MM.1S (cell line): ENCODE measurements around the gene BPIFB3.

Experiments
- DNase-seq: peaks from one replicate; pipeline ENCODE4 v3.0.0-alpha.2; 2015
- H2AFZ ChIP-seq: fragments of 300-600 bp; sonication (generic); 2 replicates; pipeline ENCODE4 v1.6.0; 2016; ENCODE audit warnings: antibody characterized with exemption, low read length
- H3F3A ChIP-seq: fragments of 300-600 bp; sonication (generic); 2 replicates; pipeline ENCODE4 v1.6.1; 2016; ENCODE audit warnings: mild to moderate bottlenecking, antibody characterized with exemption, low read length, moderate library complexity, mixed read lengths; ENCODE audit not compliant: insufficient read depth
- H3K27ac ChIP-seq: fragments of 300-600 bp; sonication (generic); 2 replicates; pipeline ENCODE4 v1.5.1; 2016; ENCODE audit warnings: mild to moderate bottlenecking, low read length
- H3K27me3 ChIP-seq: fragments of 300-600 bp; sonication (generic); replicated peaks from 2 replicates; pipeline ENCODE4 v1.6.0; 2016; ENCODE audit warnings: low read length; ENCODE audit not compliant: insufficient read depth
- H3K36me3 ChIP-seq: fragments of 300-600 bp; sonication (generic); replicated peaks from 2 replicates; pipeline ENCODE4 v1.6.1; 2016; ENCODE audit warnings: mild to moderate bottlenecking, low read length, mixed read lengths; ENCODE audit not compliant: insufficient read depth
- H3K4me1 ChIP-seq: fragments of 300-600 bp; sonication (generic); 2 replicates; pipeline ENCODE4 v1.6.1; 2016; ENCODE audit warnings: low read length, mixed read lengths
- H3K4me2 ChIP-seq: fragments of 300-600 bp; sonication (generic); 2 replicates; pipeline ENCODE4 v1.6.0; 2016; ENCODE audit warnings: low read depth, low read length
- H3K4me3 ChIP-seq: fragments of 300-600 bp; sonication (generic); 2 replicates; pipeline ENCODE4 v1.5.1; 2016; ENCODE audit warnings: low read length, mixed read lengths
- H3K79me2 ChIP-seq: fragments of 300-600 bp; sonication (generic); 2 replicates; pipeline ENCODE4 v1.6.1; 2016; ENCODE audit warnings: mixed run types, low read length, mixed read lengths
- H3K9ac ChIP-seq: fragments of 300-600 bp; sonication (generic); 2 replicates; pipeline ENCODE4 v1.6.1; 2016; ENCODE audit warnings: low read length, mixed read lengths
- H3K9me2 ChIP-seq: fragments of 300-600 bp; sonication (generic); replicated peaks from 2 replicates; pipeline ENCODE4 v1.6.1; 2016; ENCODE audit warnings: mild to moderate bottlenecking, low read length, mixed read lengths; ENCODE audit not compliant: insufficient read depth
- H3K9me3 ChIP-seq: fragments of 300-600 bp; sonication (generic); replicated peaks from 2 replicates; pipeline ENCODE4 v1.6.1; 2016; ENCODE audit warnings: mild to moderate bottlenecking, low read length, mixed read lengths; ENCODE audit not compliant: insufficient read depth
- H4K20me1 ChIP-seq: fragments of 300-600 bp; sonication (generic); 2 replicates; pipeline ENCODE4 v1.6.1; 2016; ENCODE audit warnings: mild to moderate bottlenecking, low read length, moderate library complexity, mixed read lengths; ENCODE audit not compliant: insufficient read depth
- EZH2 ChIP-seq: fragments of 300-600 bp; sonication (generic); optimal IDR thresholded peaks from 2 replicates; pipeline ENCODE3; 2017; ENCODE audit warnings: low read depth, mild to moderate bottlenecking, antibody characterized with exemption, low read length, mixed read lengths
- EZH2phosphoT487 ChIP-seq: fragments of 300-600 bp; sonication (generic); IDR thresholded peaks from 2 replicates; pipeline ENCODE4 v1.6.1; 2018; ENCODE audit warnings: antibody characterized with exemption, low read length
- TF ChIP-seq, protein P1 (sequence below): fragments of 300-600 bp; sonication (generic); IDR thresholded peaks from 2 replicates; pipeline ENCODE4 v1.5.1; 2016; ENCODE audit warnings: antibody characterized with exemption, low read length, mixed read lengths

BPIFB3 gene

GRCh38 chr20:33019465-33020277 lies 34.0 kb upstream of the BPIFB3 start:
- no peak for DNase-seq
- Histone ChIP-seq H3K9me3 (no peaks in the 10 kb centered on the region), H2AFZ (no peak overlapping the region), H3K9me2 (no peaks in the 10 kb centered on the region), H3K9ac (no peak overlapping the region), H3K4me1 (no peaks in the 10 kb centered on the region), H4K20me1 (no peaks in the 10 kb centered on the region), H3K27me3 (peaks cover 83% of the 10 kb centered on the region), H3K36me3 (no peaks in the 10 kb centered on the region), H3K4me3 (no peak overlapping the region), H3F3A (no peaks in the 10 kb centered on the region), H3K27ac (no peak overlapping the region), H3K79me2 (no peaks in the 10 kb centered on the region), H3K4me2 (no peak overlapping the region)
- no peak for TF ChIP-seq EZH2phosphoT487
- no peak for TF ChIP-seq EZH2
- TF ChIP-seq, protein P1, sequence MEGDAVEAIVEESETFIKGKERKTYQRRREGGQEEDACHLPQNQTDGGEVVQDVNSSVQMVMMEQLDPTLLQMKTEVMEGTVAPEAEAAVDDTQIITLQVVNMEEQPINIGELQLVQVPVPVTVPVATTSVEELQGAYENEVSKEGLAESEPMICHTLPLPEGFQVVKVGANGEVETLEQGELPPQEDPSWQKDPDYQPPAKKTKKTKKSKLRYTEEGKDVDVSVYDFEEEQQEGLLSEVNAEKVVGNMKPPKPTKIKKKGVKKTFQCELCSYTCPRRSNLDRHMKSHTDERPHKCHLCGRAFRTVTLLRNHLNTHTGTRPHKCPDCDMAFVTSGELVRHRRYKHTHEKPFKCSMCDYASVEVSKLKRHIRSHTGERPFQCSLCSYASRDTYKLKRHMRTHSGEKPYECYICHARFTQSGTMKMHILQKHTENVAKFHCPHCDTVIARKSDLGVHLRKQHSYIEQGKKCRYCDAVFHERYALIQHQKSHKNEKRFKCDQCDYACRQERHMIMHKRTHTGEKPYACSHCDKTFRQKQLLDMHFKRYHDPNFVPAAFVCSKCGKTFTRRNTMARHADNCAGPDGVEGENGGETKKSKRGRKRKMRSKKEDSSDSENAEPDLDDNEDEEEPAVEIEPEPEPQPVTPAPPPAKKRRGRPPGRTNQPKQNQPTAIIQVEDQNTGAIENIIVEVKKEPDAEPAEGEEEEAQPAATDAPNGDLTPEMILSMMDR = no peak

DNA sequence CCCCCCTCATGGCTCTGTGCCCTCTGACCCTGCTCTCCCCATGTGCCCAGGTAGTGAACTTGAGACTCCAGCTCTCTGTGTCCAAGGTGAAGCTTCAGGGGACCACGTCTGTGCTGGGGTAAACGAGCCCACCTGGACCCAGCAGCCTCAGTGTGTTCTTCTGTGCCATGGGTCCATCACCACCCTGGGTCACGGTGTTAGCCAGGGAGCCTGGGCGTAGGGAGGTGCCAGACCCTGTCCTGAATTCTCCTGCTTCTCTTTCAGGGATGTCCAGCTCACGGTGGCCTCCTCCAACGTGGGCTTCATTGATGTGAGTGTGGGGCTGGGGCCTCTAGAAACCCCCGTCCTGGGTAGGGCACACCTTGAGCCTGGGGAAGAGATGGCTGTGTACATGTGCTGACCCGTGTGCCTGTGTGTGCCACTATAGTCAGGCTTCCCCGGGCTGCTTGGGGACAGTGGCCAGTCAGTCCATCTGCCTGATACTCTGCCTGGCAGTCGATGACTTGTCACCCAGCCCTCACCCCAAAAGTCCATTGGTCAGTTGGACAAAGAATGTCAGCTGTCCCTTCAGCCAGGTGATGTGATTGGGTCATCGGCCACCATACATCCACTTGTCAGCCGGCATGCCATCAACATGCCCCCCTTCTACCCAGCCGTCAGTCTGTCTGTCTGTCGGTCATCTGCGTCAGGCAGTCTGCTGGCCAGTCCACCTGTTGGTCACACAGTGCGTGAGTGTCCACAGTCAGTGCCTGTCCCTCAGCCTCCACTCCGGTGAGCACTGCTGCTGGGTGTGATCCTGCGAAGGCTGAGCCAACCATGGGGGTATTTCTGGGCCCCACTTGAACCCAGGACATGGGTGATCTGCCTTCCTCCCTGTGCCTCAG lies 33.2 kb upstream of the BPIFB3 start:
- Histone ChIP-seq H3K9ac (no peak overlapping the region), H3K9me3 (no peaks in the 10 kb centered on the region), H3F3A (no peaks in the 10 kb centered on the region), H4K20me1 (no peaks in the 10 kb centered on the region), H3K4me3 (no peak overlapping the region), H3K27ac (no peak overlapping the region), H3K27me3 (peaks cover 81% of the 10 kb centered on the region), H3K36me3 (no peaks in the 10 kb centered on the region), H3K9me2 (no peaks in the 10 kb centered on the region), H3K4me1 (no peaks in the 10 kb centered on the region), H3K79me2 (no peaks in the 10 kb centered on the region), H3K4me2 (no peak overlapping the region), H2AFZ (no peak overlapping the region)
- TF ChIP-seq, protein P1 = no peak
- no peak for TF ChIP-seq EZH2
- TF ChIP-seq EZH2phosphoT487 = no peak
- DNase-seq = no peak

- Histone ChIP-seq H3K9me3 (no peaks in the 10 kb centered on the region), H3K9me2 (no peaks in the 10 kb centered on the region), H3K4me2 (no peak overlapping the region), H4K20me1 (no peaks in the 10 kb centered on the region), H3K9ac (no peak overlapping the region), H3K27ac (no peak overlapping the region), H3K27me3 (peaks cover 72% of the 10 kb centered on the region), H3K36me3 (no peaks in the 10 kb centered on the region), H3K4me3 (no peak overlapping the region), H3K4me1 (no peaks in the 10 kb centered on the region), H2AFZ (no peak overlapping the region), H3F3A (no peaks in the 10 kb centered on the region), H3K79me2 (no peaks in the 10 kb centered on the region)
- TF ChIP-seq, protein P1 = no peak
- TF ChIP-seq EZH2phosphoT487 (no peak), EZH2 (no peak)
- no peak for DNase-seq
These were observed 31.8 kb upstream of the BPIFB3 start for GRCh38 chr20:33021879-33022278.
